T-helper 2 cell treated with Interferon-gamma antibody and Interleukin-4, amounts not matched to agents 100 ng/mL and 5 ng/mL, for 36 hours (primary cell): Measurements from ENCODE around the gene SBDS. TPM values are rescaled to one million over a fixed set of nuclear protein-coding genes. Genes with fewer than 3 reads are reported as not detected.
"Not testable (repeated sequence)": the region's sequence is repeated elsewhere in the genome, so short reads cannot be mapped to it uniquely, and the experiment has no call there.

ENCODE experiments used
- intact Hi-C: fragments of 100-400 bp; cut with micrococcal nuclease; formaldehyde crosslinking; loops from one replicate; pipeline ENCODE4 v1.15.1; 2023
- total RNA-seq: library from RNA; stranded (reverse); gene quantifications from 2 replicates; pipeline ENCODE4 v1.2.3, GENCODE V29; 2022

SBDS gene
- total RNA-seq, 1 donor from 2014 or later = 38.9 TPM

DNA sequence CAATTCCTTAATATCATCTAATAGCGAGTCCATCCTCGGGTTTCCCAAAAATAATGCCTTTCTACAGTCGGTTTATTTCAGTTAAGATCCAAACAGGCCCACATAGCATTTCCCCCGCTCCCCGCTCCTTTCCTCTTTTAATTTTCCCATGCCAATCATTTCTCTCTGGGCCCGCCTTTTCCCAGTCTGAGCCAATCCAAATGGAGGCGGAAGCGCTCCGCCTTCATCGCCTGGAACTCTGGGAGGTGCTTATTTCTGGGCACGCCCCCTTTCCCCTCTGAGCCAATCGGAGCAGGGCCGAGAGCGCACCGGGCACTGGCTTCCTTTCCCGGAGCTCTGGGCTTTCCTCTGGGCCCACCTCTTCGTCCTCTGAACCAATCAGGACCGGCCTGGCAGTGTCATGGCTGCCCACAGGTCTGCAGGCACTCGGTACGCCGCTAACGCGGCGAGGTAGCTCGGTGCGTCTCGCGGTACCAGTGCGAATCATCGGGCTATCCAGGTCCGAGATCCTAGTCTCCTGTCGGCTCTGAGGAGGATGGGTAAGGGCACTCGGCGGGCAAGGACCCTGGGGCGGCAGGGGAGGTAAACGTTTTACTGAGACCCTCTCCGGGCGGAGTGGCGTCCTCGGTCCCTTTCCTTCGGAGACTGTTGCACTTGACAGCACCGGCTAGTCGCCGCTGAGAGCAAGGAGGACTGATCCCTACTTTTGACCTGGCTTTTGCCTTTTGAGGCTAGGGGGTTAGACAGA is 1.2 kb upstream of the SBDS start, which contains the start of gene TYW1:
TSS of gene TYW1 (plus strand) at position 390 of the 748 bp plus-strand sequence. CDS start at position 536, 146 bp downstream.
- intact Hi-C loops = loop anchor here (1.0 to 10.0 kb wide), 10 partner anchors 152 to 1624 kb away; partner anchors contain the start of genes KCTD7, RABGEF1, VKORC1L1 and ZNF92

DNA sequence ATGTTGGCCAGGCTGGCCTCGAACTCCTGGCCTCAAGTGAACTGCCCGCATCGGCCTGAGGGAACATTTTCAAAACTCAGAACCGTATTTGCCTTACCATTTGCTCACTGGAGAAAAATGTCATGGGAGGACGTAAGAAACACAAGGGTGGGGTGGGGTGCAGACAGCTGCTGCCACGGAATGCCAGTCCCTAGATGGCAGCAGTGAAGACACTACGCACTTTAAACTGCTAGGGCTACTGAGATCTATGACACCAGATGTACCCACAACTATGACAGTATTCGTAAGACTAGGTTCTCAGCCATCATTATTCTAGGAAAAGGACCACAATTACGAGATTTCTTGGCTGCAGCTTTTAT is 716 bp downstream of the SBDS start:
- intact Hi-C loops = loop anchor here (1.0 to 10.0 kb wide), 8 partner anchors 72 to 1622 kb away; partner anchors contain the start of genes GUSB and ZNF92

DNA sequence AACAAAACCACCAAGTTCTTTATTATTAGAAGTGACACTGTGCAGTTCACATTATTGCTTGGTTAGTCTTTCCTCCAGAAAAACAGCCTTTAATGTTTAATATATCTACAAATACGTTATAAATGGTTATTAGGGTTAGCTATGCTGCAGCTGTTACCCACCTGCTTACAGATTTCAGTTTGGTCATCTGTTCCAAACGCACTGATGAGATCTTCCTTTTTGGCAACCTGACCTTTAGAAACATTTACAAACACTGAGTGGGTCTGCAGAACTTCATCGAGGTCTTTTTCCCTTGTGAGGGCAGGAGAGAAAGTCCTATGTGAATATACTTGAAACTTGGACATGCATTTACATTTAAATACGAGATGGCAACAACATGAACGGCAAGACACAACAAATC is 1.3 kb downstream of the SBDS start:
- intact Hi-C loops = loop anchor here (1.0 to 10.0 kb wide), 5 partner anchors 72 to 1012 kb away; partner anchors contain the start of gene GUSB

DNA sequence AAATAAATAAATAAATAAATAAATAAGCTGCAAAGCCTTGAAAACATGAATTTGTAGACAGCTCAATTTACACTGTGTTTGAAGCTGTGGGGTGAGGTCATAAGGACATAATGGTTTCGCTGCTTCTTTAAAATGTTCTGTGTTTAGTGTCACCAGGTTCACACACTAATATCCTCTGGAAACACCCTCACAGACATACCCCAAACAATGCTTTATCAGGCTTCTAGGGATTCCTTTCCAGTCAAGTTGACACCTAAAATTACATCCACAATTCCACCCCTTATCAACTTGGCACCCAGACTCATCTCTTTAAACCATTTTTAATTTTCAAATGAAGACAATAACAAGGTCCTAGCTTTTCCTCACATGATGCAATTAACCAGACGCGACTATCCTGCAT is 5.8 kb downstream of the SBDS start:
- intact Hi-C loops = not testable (repeated sequence)

DNA sequence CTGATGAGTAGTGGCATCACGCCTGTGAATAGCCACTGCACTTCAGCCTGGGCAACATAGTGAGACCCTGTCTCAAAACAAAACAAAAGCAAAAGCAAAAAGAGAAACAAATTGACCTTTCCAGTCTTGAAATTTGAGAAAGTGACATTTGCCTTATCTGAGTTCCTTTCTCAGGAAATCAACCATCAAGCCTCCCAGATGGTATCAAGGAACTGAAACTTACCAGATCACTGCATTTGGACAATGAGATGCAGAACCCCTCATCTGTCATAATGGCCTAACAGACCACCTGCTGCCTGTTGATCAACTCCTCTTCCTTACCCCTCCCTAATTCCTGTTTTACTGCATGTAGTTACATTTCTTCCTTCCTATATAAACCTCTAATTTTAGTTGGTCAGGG is 15.1 kb downstream of the SBDS start:
- intact Hi-C loops = not testable (repeated sequence)

DNA sequence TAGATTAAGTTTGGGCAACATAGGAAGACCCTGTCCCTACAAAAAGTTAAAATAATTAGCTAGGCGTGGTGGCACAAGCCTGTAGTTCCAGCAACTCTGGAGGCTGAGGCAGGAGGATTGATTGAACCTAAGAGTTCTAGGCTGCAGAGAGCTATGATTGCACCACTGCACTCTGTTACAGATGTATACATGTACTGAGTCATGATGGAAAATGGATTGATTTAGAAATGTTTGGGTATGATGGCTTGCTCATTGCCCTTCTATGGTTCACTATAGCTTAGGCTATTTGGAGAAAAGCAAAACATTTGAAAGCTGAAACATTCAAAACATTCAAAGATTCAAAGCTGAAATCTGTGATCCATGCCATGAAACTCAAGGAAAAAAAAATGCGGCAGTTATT is 16.4 kb downstream of the SBDS start:
- intact Hi-C loops = not testable (repeated sequence)

DNA sequence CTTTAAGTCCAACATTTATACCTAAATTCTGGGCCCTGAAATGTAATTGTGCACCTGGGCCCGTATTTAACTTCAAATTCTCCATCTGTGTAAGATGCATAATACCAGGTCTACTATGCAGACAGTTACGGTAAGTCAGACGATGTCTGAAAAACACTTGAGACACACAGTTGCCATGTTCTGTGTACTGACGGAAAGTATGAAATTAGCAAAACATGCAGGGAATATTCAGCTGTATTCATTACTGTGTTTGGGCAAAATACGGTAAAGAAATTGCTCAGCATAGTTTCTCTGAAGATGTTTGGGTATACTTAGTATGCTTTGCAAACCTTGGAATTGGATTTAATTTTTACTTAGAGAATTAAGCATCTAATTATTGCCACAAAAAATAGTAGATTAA is 17.1 kb downstream of the SBDS start:
- intact Hi-C loops = not testable (repeated sequence)

DNA sequence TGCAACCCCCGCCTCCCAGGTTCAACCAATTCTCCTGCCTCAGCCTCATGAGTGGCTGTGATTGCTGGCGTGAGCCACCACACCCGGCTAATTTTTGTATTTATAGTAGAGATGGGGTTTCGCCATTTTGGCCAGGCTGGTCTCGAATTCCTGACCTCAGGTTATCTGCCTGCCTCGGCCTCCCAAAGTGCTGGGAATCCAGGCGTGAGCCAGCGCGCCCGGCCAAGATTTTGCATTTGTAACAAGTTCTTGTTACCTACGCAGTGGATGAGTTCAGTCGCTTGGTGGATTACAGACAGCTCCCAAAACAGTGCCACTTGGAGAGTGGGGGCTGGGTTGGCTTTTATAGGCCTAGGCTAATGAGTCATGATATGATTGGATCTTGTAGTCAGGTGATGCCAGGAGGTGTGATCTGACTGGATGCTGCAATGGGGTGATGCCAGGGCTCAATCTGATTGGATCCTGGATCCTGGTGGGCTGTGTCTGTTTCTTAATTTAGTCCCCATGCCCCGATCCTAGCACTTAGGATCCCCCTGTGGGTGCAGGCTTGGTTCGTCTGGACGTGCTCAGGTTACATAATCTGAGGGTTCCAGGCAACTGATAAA is 20.3 kb downstream of the SBDS start:
- intact Hi-C loops = no loop called here

DNA sequence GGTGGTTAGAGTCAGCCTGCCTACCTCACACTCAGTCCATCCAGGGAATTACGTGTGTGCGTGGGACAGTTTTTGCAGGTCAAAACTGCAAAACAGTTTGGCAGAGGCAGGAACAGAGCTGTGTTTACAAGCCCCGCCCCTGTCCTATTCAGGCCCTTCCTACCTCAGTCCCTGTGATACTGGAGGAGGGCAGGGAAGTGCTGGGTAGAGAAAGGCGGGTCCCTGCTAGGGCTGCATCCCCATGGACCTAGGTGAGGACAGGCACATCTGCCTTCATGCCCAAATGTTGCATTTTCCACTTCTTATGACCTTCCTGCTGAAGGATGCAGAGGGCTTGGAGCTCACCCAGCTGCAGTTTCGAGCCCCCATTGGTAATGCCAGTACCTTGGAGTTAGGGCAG is 25.1 kb downstream of the SBDS start:
- intact Hi-C loops = no loop called here

DNA sequence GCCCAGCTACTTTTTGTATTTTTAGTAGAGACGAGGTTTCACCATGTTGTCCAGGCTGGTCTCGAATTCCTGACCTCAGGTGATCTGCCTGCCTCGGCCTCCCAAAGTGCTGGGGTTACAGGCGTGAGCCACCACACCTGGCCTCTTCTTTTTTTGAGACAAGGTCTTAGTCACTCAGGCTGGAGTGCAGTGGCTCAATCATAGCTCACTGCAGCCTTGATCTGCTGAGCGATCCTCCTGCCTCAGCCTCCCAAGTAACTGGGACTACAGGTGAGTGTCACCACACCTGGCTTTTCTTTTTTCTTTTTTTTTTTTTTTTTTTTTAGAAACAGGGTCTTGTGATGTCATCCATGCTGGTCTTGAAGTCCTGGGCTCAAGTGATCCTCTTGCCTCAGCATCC is 26.4 kb downstream of the SBDS start:
- intact Hi-C loops = not testable (repeated sequence)

DNA sequence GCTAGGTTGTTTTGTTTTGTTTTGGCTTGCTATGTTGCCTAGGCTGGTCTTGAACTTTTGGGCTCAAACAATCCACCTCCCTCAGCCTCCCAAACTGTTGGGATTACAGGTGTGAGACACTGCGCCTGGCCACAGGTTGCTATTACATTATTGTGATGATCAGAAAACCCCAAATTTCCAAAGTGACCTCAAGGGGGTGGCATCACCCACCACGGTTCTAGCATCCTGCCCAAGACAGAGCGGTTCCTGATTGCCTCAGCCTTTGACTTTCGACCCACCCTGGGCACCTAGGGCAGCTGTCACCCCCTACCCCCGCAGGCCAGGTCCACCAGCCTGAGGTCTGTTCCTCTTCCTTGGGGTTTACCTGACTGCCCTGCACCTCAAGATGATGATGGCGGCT is 28.4 kb downstream of the SBDS start:
- intact Hi-C loops = no loop called here

DNA sequence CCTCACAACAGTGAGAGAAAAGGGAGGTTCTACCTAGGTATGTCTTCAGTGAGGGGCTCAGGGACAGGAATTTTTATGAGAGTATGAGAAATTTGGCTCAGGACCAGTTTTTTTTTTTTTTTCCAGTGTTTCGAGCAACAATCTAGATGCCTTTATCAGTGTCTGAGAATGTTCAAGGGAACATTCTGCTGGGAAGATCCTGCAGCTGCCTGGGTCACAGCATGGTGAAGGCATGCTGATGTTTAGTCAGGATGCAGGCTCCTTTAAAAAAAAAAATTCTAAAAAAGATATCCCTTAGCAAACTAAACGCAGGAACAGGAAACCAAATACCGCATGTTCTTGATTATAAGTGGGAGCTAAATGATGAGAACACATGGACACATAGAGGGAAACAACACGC is 31.0 kb downstream of the SBDS start:
- intact Hi-C loops = no loop called here

DNA sequence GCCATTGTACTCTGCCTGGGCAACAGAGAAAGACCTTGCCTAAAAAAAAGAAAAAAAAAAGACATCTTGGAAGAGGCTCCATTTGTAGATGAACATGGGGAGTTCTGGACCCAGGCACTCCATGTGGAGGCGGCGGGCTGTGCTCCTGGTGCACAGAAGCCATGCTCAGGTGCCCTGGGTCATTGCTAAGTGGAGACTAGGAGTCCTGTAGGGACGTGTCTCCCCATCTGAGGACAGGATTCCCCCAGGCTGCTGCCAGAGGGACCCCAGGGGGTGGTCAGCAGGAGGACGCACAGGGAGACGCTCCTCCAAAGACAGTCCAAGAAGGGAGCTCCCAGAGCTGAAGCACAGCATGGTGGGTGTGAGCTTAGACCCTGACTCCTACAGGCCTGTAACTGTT is 34.3 kb downstream of the SBDS start:
- intact Hi-C loops = no loop called here

DNA sequence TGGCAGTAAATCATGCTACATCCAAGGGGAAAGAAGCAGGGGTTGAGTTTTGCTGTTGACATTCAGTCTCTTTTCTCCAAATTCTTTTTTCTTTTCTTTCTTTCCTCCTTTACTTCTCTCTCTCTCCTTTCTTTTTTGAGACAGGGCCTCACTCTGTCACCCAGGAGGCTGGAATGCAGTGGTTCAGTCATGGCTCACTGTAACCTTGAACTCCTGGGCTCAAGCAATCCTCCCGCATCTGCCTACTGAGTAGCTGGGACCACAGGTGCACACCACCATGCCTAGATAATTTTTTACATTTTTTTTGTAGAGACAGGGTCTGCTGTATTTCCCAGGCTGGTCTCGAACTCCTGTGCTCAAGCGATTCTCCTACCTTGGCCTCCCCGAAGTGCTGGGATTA is 35.2 kb downstream of the SBDS start:
- intact Hi-C loops = no loop called here

DNA sequence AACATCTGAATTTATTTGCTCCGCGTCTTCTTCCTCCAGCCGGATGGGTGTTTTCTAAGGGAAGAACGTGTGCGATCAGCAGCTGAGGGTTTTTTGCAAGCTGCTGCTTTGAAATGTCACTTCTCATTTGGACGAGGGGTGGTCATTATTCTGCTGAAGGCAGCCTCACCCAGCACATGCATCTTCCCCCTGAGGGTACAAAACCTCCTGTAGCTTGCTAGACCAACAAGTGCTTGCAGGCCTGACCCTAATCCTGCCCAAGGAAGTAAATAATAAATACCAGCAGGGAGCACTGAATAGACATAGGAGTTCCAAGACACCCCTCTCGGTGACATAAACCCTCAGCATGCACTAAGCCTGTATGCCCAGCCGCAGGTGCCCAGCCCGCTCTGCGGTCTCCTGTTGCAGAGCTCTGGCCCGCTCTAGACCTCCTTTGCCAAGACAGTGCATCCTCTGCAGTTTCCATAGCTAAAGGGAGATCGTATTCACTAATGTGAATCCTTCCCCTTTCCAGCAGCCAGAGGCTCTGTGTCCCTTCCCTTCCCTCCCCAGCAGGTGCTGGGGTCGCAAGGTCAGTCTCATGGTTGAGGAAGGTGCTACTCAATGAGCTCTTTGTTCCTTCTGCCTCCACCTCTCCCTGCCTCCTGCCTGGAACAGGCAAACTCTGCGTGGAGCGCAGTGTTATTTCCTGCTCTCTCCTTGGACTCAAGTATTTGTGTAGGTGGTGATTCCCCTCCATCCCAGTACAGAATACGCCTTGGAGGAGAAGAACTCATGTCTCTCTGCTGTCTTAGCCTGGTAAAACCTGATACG is 36.6 kb downstream of the SBDS start:
- intact Hi-C loops = no loop called here

DNA sequence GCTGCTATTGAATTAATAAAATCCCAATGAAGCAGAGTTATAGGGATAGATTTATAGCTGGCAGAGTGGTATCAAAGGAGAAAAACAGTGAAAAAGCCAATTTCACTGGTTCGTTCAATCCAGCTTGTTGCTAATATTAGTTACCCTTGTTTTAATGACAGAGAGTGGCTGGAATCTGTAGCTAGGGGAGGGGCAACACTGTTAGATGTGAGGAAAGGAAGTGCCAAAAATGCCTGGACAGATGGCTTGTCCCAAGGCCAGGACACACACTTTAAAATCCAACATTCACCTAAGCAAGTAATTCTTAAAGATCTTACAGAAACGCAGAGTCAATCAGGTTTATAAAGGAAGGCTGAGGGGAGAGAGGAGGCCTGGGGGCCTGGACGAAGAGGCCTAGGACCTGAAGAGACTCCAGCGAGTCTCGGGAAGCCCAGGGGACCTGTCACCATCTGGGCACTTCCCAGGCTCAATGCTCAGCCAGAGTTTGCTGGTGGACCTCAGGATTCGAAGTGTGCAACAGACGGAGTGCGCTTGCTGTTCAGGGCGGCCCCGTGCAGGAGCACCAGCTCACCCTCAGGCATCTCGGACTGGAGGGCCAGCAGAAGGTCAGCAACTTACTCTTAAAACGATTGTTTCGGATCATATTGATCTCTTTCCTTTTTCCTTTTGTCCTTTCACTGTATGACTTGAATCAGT is 37.6 kb downstream of the SBDS start:
- intact Hi-C loops = no loop called here

DNA sequence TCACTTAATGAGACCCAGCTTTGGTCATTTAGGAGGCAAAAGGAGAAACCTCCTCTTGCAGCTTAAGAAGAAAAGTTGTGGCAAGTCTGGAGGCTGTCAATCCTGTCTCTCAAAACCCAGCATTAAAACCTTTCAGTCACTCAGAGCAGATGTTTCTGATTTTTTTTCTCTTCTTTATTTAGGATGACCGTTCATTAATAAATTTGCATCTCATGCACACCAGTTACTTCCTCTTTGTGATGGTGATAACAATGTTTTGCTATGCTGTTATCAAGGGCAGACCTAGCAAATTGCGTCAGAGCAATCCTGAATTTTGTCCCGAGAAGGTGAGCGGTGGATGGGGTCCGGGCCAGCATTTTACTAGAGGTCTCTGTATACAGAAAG is 42.4 kb downstream of the SBDS start:
- intact Hi-C loops = no loop called here

DNA sequence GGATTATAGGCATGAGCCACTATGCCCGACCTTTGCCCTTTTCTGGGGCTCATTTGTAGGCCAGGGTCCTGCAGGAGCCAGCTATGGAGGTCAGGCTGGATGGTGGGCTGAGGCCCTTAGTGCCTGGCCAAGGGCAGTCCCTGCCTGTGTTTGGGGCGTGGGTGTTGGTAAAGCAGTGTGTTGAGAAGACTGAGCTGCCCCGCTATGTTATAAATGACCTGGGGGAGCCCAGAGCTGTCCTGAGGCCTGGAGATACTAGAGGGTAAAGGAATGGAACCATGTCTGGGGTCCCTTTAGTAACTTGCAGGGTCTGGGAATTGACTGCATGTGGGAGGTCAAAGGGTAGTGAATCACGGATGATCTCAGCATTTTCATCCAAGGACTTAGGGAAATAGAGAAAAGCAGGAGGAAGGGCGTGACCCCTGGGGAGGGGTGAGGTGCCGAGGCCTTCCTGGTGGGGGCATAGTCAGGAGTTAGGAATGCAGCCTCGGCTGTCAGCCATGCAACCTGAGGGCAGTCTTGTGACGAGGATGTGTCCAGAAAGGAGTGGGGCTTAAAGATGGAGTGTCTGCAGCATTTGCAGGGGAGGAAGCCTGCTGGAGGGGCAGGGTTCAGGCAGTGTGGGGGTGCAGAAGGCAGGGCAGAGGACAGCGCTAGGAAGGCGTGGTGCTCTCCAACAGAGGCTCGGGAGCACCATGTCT is 42.9 kb downstream of the SBDS start:
- intact Hi-C loops = no loop called here

DNA sequence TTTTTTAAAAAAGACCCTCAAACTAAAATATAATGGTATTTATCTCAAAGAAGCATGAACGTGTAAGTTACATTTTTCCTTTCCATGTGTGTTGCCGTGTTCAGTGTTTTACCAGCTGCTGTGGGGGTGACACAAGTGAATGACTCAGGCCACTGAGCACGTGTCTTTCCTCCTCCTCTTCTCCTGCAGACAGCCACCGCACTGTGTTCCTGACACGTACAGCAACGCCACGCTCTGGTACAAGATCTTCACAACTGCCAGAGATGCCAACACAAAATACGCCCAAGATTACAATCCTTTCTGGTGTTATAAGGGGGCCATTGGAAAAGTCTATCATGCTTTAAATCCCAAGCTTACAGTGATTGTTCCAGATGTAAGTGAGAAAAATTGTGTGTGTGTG is 44.6 kb downstream of the SBDS start:
- intact Hi-C loops = no loop called here

DNA sequence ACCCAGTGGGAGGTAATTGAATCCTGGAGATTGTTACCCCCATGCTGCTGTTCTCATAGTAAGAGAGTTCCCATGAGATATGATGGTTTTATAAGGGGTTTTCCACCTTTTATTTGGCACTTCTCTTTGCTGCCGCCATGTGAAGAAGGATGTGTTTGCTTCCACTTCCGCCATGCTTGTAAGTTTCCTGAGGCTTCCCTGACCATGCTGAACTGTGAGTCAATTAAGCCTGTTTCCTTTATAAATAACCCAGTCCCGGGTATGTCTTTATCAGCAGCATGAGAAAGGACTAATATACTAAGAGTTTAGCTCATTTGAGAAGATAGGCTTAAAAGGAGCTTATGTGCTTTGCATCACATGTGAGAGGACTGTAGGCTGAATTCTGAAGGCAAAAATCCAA is 45.1 kb downstream of the SBDS start:
- intact Hi-C loops = no loop called here
